ENCODE measurements around the gene ARL6. TPM values are rescaled to one million over a fixed set of nuclear protein-coding genes. Genes with fewer than 3 reads are reported as not detected.

The ARL6 gene
- total RNA-seq, 4 donors from 2014 or later: 1.00 to 4.8 (median 3.0) TPM

DNA sequence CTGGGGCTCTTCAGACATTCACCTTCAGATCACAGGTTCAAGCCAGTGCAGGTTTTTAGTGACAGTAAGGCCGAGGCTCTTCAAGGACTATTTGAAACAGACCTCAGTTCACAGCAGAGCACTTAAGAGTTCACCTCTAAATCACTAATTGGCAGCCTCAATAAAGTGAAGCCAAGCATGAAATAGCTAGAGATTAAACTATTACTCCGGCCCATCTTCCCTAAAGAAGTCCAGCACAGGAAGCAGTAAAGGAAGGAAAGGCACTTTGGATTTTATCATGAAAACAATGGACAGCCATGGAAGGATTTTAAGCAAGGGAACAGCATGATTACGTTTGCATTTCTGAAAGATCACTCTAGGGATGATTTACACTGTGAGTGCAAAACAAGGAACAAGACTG is 27.6 kb upstream of the ARL6 start:
- in situ Hi-C loops (cut with MboI; ENCODE audit: low pct_ligation_motif_present in 1 of 4, low pct_unique_long_range_greater_than_20kb in 1 of 4, low sequenced_read_pairs in 3 of 4) (no loop called here), intact Hi-C loops (cut with DNase I; ENCODE audit: low total_unique reads) (no loop called here)
- DNase-seq: no peak
- TF ChIP-seq POLR2A (IDR thresholded peaks at IDR 0.05) (no peak), POLR2AphosphoS5 (IDR thresholded peaks at IDR 0.05) (no peak), EP300 (IDR thresholded peaks at IDR 0.05; ENCODE audit: low read depth) (no peak)
- TF ChIP-seq, protein P1, sequence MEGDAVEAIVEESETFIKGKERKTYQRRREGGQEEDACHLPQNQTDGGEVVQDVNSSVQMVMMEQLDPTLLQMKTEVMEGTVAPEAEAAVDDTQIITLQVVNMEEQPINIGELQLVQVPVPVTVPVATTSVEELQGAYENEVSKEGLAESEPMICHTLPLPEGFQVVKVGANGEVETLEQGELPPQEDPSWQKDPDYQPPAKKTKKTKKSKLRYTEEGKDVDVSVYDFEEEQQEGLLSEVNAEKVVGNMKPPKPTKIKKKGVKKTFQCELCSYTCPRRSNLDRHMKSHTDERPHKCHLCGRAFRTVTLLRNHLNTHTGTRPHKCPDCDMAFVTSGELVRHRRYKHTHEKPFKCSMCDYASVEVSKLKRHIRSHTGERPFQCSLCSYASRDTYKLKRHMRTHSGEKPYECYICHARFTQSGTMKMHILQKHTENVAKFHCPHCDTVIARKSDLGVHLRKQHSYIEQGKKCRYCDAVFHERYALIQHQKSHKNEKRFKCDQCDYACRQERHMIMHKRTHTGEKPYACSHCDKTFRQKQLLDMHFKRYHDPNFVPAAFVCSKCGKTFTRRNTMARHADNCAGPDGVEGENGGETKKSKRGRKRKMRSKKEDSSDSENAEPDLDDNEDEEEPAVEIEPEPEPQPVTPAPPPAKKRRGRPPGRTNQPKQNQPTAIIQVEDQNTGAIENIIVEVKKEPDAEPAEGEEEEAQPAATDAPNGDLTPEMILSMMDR (IDR thresholded peaks at IDR 0.05): no peak
- no peaks in the 10 kb centered on the region for H3K4me1 ChIP-seq
- H3K4me3 ChIP-seq: no peak overlapping the region
- no peaks in the 10 kb centered on the region for H3K9me3 ChIP-seq
- WGBS, 2 donors (ENCODE audit: low coverage in 1 of 2): 29 to 36% methylated on average over 1 to 3 of the region's 3 CpGs
- no peaks in the 10 kb centered on the region for H3K27me3 ChIP-seq
- no peak overlapping the region for H3K27ac ChIP-seq
- no peaks in the 10 kb centered on the region for H3K36me3 ChIP-seq

DNA sequence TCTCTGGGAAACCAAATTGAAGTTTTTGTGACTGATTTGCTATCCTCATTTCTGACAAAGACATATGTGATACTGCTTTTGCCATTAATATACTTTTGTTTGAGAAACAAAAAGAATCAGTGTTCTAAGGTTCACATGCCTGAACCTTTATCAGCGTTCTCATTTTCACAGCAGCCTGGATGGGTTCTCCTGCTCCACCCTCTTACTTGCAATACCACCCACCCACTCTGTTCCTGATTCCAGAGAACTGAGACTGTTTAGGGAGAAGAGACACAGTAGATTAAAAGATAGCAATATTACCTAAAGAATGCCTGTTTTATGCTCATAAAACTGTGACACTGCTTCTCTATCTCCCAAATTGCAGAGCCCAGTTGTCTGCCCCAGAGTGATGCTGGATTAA is 25.8 kb upstream of the ARL6 start:
- intact Hi-C loops (cut with DNase I; ENCODE audit: low total_unique reads): no loop called here

DNA sequence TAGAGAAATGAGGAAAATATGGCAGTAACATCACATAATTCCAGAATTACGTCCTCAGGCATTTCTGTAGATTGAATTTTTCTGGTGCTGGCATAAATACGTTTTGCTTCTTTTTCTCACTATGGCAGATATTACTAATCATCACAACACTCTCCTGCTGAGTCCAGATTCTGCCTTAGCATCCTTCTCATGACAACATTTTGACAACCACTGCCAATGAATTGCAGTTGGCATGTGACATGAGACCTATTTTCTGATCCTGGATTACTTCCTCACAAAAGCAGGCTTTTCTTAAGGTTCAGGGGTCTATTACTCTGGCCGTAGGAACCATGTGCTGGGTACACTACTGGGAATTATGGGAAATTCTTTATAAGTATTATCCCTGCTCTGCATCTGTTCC is 22.5 kb upstream of the ARL6 start:
- H3K36me3 ChIP-seq: no peaks in the 10 kb centered on the region
- 64 to 75% methylated on average over 3 of the region's 3 CpGs for WGBS, 2 donors (ENCODE audit: low coverage in 1 of 2)
- H3K9me3 ChIP-seq: no peaks in the 10 kb centered on the region
- H3K4me3 ChIP-seq: no peak overlapping the region
- no peaks in the 10 kb centered on the region for H3K27me3 ChIP-seq
- intact Hi-C loops (cut with DNase I; ENCODE audit: low total_unique reads): no loop called here
- DNase-seq: no peak
- in situ Hi-C loops (cut with MboI; ENCODE audit: low pct_ligation_motif_present in 1 of 4, low pct_unique_long_range_greater_than_20kb in 1 of 4, low sequenced_read_pairs in 3 of 4): no loop called here
- TF ChIP-seq POLR2AphosphoS5 (IDR thresholded peaks at IDR 0.05) (no peak), EP300 (IDR thresholded peaks at IDR 0.05; ENCODE audit: low read depth) (no peak), POLR2A (IDR thresholded peaks at IDR 0.05) (no peak)
- TF ChIP-seq, protein P1 (IDR thresholded peaks at IDR 0.05): no peak
- no peak overlapping the region for H3K27ac ChIP-seq
- no peaks in the 10 kb centered on the region for H3K4me1 ChIP-seq

More for the DNA sequence above, 25.8 kb upstream of the ARL6 start:
- Histone ChIP-seq H3K36me3 (no peaks in the 10 kb centered on the region), H3K4me1 (no peaks in the 10 kb centered on the region), H3K4me3 (no peak overlapping the region), H3K27ac (no peak overlapping the region), H3K9me3 (no peaks in the 10 kb centered on the region), H3K27me3 (no peaks in the 10 kb centered on the region)
- in situ Hi-C loops (cut with MboI; ENCODE audit: low pct_ligation_motif_present in 1 of 4, low pct_unique_long_range_greater_than_20kb in 1 of 4, low sequenced_read_pairs in 3 of 4): no loop called here
- TF ChIP-seq POLR2AphosphoS5 (IDR thresholded peaks at IDR 0.05) (no peak), EP300 (IDR thresholded peaks at IDR 0.05; ENCODE audit: low read depth) (no peak), POLR2A (IDR thresholded peaks at IDR 0.05) (no peak)
- TF ChIP-seq, protein P1 (IDR thresholded peaks at IDR 0.05): no peak
- DNase-seq: no peak
- 49 to 60% methylated on average over 1 of the region's 1 CpG for WGBS, 2 donors (ENCODE audit: low coverage in 1 of 2)

DNA sequence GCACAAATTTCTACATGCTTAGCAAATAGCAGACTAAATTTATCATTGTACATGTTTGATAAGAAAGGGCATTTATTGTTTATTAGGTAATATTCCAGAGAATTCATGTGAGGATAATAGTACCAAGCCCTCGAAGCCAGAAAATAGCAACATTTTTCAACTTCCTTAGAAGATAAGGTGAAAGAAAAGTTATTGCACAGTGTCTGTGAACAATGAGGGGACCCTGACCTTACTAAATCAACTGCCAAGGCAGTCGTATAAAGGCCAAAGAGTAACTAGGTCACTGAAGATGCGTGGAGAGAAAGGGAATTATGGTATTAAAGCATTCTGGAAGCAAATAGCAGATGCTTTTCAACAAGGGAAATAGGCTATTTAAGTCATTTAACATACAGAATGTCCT is 20.3 kb upstream of the ARL6 start:
- TF ChIP-seq POLR2AphosphoS5 (IDR thresholded peaks at IDR 0.05): no peak
- in situ Hi-C loops (cut with MboI; ENCODE audit: low pct_ligation_motif_present in 1 of 4, low pct_unique_long_range_greater_than_20kb in 1 of 4, low sequenced_read_pairs in 3 of 4) (no loop called here), intact Hi-C loops (cut with DNase I; ENCODE audit: low total_unique reads) (no loop called here)
- no peaks in the 10 kb centered on the region for H3K4me1 ChIP-seq
- WGBS, 2 donors (ENCODE audit: low coverage in 1 of 2): 31 to 33% methylated on average over 2 to 3 of the region's 3 CpGs
- H3K27me3 ChIP-seq: no peaks in the 10 kb centered on the region
- H3K4me3 ChIP-seq: no peak overlapping the region
- DNase-seq: no peak
- no peak overlapping the region for H3K27ac ChIP-seq
- no peaks in the 10 kb centered on the region for H3K36me3 ChIP-seq
- H3K9me3 ChIP-seq: no peaks in the 10 kb centered on the region
